A673 (cell line): Measurements from ENCODE around the gene BAK1. TPM values are rescaled to one million over a fixed set of nuclear protein-coding genes. Genes with fewer than 3 reads are reported as not detected.

Source experiments
- BruUV-seq: library from RNA; stranded (reverse); fragments of 400-500 nt; replicated peaks from 2 replicates; lab custom pipeline; 2021; lab: Mats Ljungman, UMichigan
- CTCF ChIA-PET: fragments of 300-600 bp; sonication (Branson Sonifier 250); formaldehyde crosslinking; loops from one replicate; lab custom pipeline; 2022; ENCODE audit warnings: antibody characterized with exemption; lab: Charles Lee
- POLR2A ChIA-PET: fragments of 300-600 bp; sonication (Branson Sonifier 250); formaldehyde crosslinking; loops from one replicate; lab custom pipeline; 2022; ENCODE audit warnings: antibody characterized with exemption; ENCODE audit not compliant: low non-redundant PET; lab: Charles Lee
- DNase-seq: peaks from one replicate; pipeline ENCODE4 v3.0.0-alpha.2; 2015; ENCODE audit warnings: low spot score
- H3K27ac ChIP-seq: fragments of 200-600 bp; sonication (generic); 2 replicates; pipeline ENCODE4 v1.5.1; 2016; ENCODE audit warnings: mixed run types, low read depth, mild to moderate bottlenecking, mixed read lengths, antibody characterized with exemption, low read length; ENCODE audit not compliant: poor library complexity, severe bottlenecking
- H3K27me3 ChIP-seq: fragments of 200-600 bp; sonication (generic); replicated peaks from 2 replicates; pipeline ENCODE4 v1.6.1; 2017; ENCODE audit warnings: mixed run types, low read depth, mild to moderate bottlenecking, mixed read lengths, antibody characterized with exemption, low read length; ENCODE audit not compliant: insufficient read depth, poor library complexity
- H3K36me3 ChIP-seq: fragments of 200-600 bp; sonication (generic); 2 replicates; pipeline ENCODE4 v1.6.1; 2016; ENCODE audit warnings: mixed run types, mild to moderate bottlenecking, mixed read lengths, antibody characterized with exemption, low read length; ENCODE audit not compliant: insufficient read depth, poor library complexity, severe bottlenecking
- H3K4me1 ChIP-seq: fragments of 200-600 bp; sonication (generic); 2 replicates; pipeline ENCODE4 v1.6.1; 2017; ENCODE audit warnings: mixed run types, mild to moderate bottlenecking, mixed read lengths, antibody characterized with exemption, low read length; ENCODE audit not compliant: insufficient read depth, poor library complexity, severe bottlenecking
- H3K4me3 ChIP-seq: fragments of 200-600 bp; sonication (generic); 2 replicates; pipeline ENCODE4 v1.5.1; 2016; ENCODE audit warnings: low read depth, mixed run types, mild to moderate bottlenecking, mixed read lengths, low read length; ENCODE audit not compliant: poor library complexity, severe bottlenecking
- H3K9me3 ChIP-seq: fragments of 200-600 bp; sonication (generic); 2 replicates; pipeline ENCODE4 v1.6.1; 2016; ENCODE audit warnings: mixed run types, low read depth, mild to moderate bottlenecking, mixed read lengths, antibody characterized with exemption, low read length; ENCODE audit not compliant: poor library complexity, severe bottlenecking
- CTCF ChIP-seq: fragments of 300-800, 200-600 bp; sonication (generic); conservative IDR thresholded peaks from 2 replicates; pipeline ENCODE4 v1.5.1; 2017; ENCODE audit warnings: low read depth, mild to moderate bottlenecking, antibody characterized with exemption, low read length, moderate library complexity, mixed read lengths
- EZH2 ChIP-seq: fragments of 200-600 bp; sonication (generic); IDR thresholded peaks from 2 replicates; pipeline ENCODE4 v1.6.1; 2017; ENCODE audit warnings: borderline replicate concordance, low read depth, mild to moderate bottlenecking, mixed read lengths, antibody characterized with exemption, low read length; ENCODE audit not compliant: poor library complexity, severe bottlenecking
- intact Hi-C: fragments of 100-400 bp; cut with micrococcal nuclease; formaldehyde crosslinking; loops from one replicate; pipeline ENCODE4 v1.10.0; 2022; ENCODE audit not compliant: unreplicated experiment
- total RNA-seq: library from RNA; stranded (reverse); gene quantifications from 2 replicates; pipeline ENCODE4 v1.2.3, GENCODE V29; 2021

BAK1 gene
- total RNA-seq, 1 experiment from 2014 or later: 27.1 TPM

- ChIA-PET CTCF (no interaction called here), POLR2A (no interaction called here)
- H3K4me1 ChIP-seq: no peaks in the 10 kb centered on the region
- DNase-seq: no peak
- intact Hi-C loops: no loop called here
- no peak overlapping the region for H3K27ac ChIP-seq
- H3K4me3 ChIP-seq: no peak overlapping the region
- no peaks in the 10 kb centered on the region for H3K36me3 ChIP-seq
- TF ChIP-seq CTCF: no peak
- TF ChIP-seq EZH2: no peak
- no peaks in the 10 kb centered on the region for H3K9me3 ChIP-seq
- BruUV-seq: no TSS peak
- no peaks in the 10 kb centered on the region for H3K27me3 ChIP-seq
Measured at GRCh38 chr6:33613795-33614168, 33.7 kb upstream of the BAK1 start.

- ChIA-PET POLR2A (no interaction called here), CTCF (no interaction called here)
- no peaks in the 10 kb centered on the region for H3K4me1 ChIP-seq
- no peak for DNase-seq
- no peak overlapping the region for H3K4me3 ChIP-seq
- intact Hi-C loops: no loop called here
- BruUV-seq: no TSS peak
- H3K36me3 ChIP-seq: no peaks in the 10 kb centered on the region
- H3K9me3 ChIP-seq: no peaks in the 10 kb centered on the region
- no peaks in the 10 kb centered on the region for H3K27me3 ChIP-seq
- H3K27ac ChIP-seq: no peak overlapping the region
- no peak for TF ChIP-seq CTCF
- no peak for TF ChIP-seq EZH2
Measured at GRCh38 chr6:33613146-33613794, 33.2 kb upstream of the BAK1 start.

DNA sequence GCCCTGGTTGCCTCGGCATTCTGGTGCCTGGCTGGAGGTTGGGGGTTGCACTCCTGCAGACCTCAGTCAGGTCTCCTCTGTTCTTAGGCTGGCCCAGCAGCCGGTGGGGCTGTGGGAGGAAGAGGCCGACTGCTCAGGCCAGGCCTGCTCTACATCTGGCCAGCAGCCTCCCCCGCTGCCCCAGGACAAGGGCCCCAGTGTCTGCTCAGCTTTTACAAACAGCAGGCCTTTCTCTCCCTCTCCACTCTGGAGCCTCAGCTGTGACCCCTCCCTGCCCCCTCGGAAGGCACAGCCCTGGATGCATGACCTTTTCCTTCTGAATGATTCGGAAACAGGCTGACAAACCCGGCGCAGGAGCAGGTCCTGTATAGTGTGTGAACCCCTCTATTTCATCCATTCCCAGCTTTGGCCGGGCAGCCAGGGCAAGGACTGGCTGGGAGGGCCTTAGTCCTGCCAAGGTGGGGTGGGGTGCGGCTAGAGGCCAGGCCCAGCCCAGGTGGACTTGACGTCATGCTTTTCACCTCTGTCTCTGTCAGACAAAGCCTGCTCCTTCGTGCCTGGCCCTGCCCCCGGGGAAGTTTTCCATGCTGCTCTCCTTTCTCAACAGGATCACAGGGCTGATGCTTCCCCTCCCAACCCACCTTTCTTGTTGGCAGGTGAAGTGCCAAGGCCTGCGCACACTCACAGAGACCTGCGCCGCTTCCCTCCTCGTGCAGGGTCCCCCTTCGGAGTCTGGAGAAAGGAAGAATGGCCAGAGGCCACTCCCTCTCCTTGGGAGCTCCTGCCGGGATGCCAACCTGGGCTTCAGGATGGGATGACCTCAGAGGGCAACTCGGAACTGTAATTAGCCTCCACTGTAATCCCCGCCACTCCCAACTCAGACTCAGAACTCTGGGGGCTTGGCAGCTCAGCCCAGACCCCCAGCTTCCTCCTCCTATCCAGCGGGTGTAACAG is 31.0 kb upstream of the BAK1 start:
- BruUV-seq: no TSS peak
- Histone ChIP-seq H3K9me3 (no peaks in the 10 kb centered on the region), H3K4me1 (no peaks in the 10 kb centered on the region), H3K36me3 (no peaks in the 10 kb centered on the region), H3K27me3 (no peaks in the 10 kb centered on the region), H3K27ac (no peak overlapping the region), H3K4me3 (no peak overlapping the region)
- ChIA-PET CTCF (no interaction called here), POLR2A (no interaction called here)
- no peak for DNase-seq
- intact Hi-C loops: no loop called here
- TF ChIP-seq CTCF: no peak
- no peak for TF ChIP-seq EZH2
